WTC11 (cell line): ENCODE results near the gene ZNF407.

ENCODE experiments used
- AFF4 ChIP-seq: sonication (generic); formaldehyde crosslinking; IDR thresholded peaks from 2 replicates; pipeline ENCODE4 v1.8.1; 2023; ENCODE audit warnings: mild to moderate bottlenecking, missing genetic modification reagents, borderline replicate concordance
- TEAD1 ChIP-seq: sonication (generic); formaldehyde crosslinking; IDR thresholded peaks from 2 replicates; pipeline ENCODE4 v1.8.0; 2022; ENCODE audit warnings: mild to moderate bottlenecking, missing genetic modification reagents

DNA sequence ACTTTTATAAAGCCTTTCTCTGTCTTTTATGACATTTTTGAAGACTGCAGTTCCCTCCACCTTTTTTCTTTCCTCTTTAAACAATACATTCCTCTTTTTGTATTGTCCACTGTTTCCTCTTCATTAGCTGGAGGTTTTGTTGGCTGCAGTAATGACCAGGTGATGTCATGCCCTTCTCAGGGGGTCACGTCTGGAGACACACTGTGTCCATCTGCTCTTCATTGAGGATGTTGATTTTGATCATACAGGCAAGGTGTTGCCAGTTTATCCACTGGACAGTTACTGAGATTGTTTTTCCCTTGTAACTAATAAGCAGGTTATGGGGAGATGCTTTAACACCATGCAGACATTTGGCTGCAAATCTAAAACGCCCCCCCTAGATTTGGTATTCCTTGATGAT is 19.8 kb downstream of the ZNF407 start:
- TF ChIP-seq AFF4 (CRISPR knock-in tag): no peak
- TF ChIP-seq TEAD1 (CRISPR knock-in tag): no peak
